WTC11 (cell line): ENCODE data around the gene GRM7. TPM values are rescaled to one million over a fixed set of nuclear protein-coding genes. Genes with fewer than 3 reads are reported as not detected.

Experiments used
- ATAC-seq: fragments of 200-7000 bp; cut with Tn5 transposase; 2 replicates; pipeline ENCODE4 v1.10.0; 2021; ENCODE audit warnings: mild to moderate bottlenecking, moderate library complexity
- CTCF ChIA-PET: fragments of 300-600 bp; sonication (Branson Sonifier 250); formaldehyde crosslinking; loops from one replicate; lab custom pipeline; 2021; ENCODE audit warnings: antibody characterized with exemption; lab: Charles Lee
- POLR2A ChIA-PET: fragments of 350-600 bp; sonication (Branson Sonifier 250); formaldehyde crosslinking; loops from one replicate; lab custom pipeline; 2021; ENCODE audit warnings: antibody characterized with exemption; lab: Charles Lee
- DNase-seq: peaks from one replicate; pipeline ENCODE4 v3.0.0; 2021; ENCODE audit warnings: low spot score
- H3K27ac Mint-ChIP-seq: 2 replicates; pipeline ENCODE4 v1.8.0; 2021; ENCODE audit warnings: mixed read lengths
- H3K27me3 Mint-ChIP-seq: 2 replicates; pipeline ENCODE4 v1.8.0; 2021; ENCODE audit warnings: low read depth, mild to moderate bottlenecking, moderate library complexity, mixed read lengths
- H3K36me3 Mint-ChIP-seq: 2 replicates; pipeline ENCODE4 v1.8.0; 2021; ENCODE audit warnings: mixed read lengths
- H3K4me1 Mint-ChIP-seq: 2 replicates; pipeline ENCODE4 v1.8.0; 2022; ENCODE audit warnings: mixed read lengths
- H3K4me3 Mint-ChIP-seq: 2 replicates; pipeline ENCODE4 v1.8.0; 2021; ENCODE audit warnings: mild to moderate bottlenecking, moderate library complexity, mixed read lengths
- H3K9me3 Mint-ChIP-seq: 2 replicates; pipeline ENCODE4 v1.8.0; 2021; ENCODE audit warnings: mixed read lengths
- AFF4 ChIP-seq: sonication (generic); formaldehyde crosslinking; IDR thresholded peaks from 2 replicates; pipeline ENCODE4 v1.8.1; 2023; ENCODE audit warnings: mild to moderate bottlenecking, missing genetic modification reagents, borderline replicate concordance
- ATF2 ChIP-seq: sonication (generic); formaldehyde crosslinking; IDR thresholded peaks from 2 replicates; pipeline ENCODE4 v1.8.1; 2022; ENCODE audit warnings: low read depth, missing genetic modification reagents, borderline replicate concordance
- E2F4 ChIP-seq: sonication (generic); formaldehyde crosslinking; IDR thresholded peaks from 2 replicates; pipeline ENCODE4 v1.8.1; 2022; ENCODE audit warnings: low read depth, mild to moderate bottlenecking, moderate library complexity, missing genetic modification reagents, borderline replicate concordance
- FOXJ3 ChIP-seq: sonication (generic); formaldehyde crosslinking; IDR thresholded peaks from 2 replicates; pipeline ENCODE4 v1.9.0; 2021; ENCODE audit warnings: missing genetic modification reagents, mild to moderate bottlenecking, borderline replicate concordance
- IRF2 ChIP-seq: sonication (generic); formaldehyde crosslinking; IDR thresholded peaks from 2 replicates; pipeline ENCODE4 v1.8.0; 2022; ENCODE audit warnings: low read depth, missing genetic modification reagents, borderline replicate concordance
- JAZF1 ChIP-seq: fragments of 250-450 bp; sonication (Bioruptor Pico); IDR thresholded peaks from 2 replicates; pipeline ENCODE4 v1.9.0; 2021; ENCODE audit warnings: moderate library complexity, mild to moderate bottlenecking, inconsistent platforms
- MLX ChIP-seq: sonication (generic); formaldehyde crosslinking; IDR thresholded peaks from 2 replicates; pipeline ENCODE4 v1.8.1; 2023; ENCODE audit warnings: mild to moderate bottlenecking, missing genetic modification reagents, moderate library complexity
- MXD4 ChIP-seq: fragments of 250-450 bp; sonication (Bioruptor Pico); IDR thresholded peaks from 2 replicates; pipeline ENCODE4 v1.8.0; 2021; ENCODE audit warnings: mild to moderate bottlenecking, moderate library complexity, borderline replicate concordance
- NFATC4 ChIP-seq: fragments of 250-450 bp; sonication (Bioruptor Pico); IDR thresholded peaks from 2 replicates; pipeline ENCODE4 v1.9.0; 2021; ENCODE audit warnings: mild to moderate bottlenecking
- NFE2L1 ChIP-seq: sonication (generic); formaldehyde crosslinking; IDR thresholded peaks from 2 replicates; pipeline ENCODE4 v1.8.1; 2023; ENCODE audit warnings: missing genetic modification reagents
- PRDM15 ChIP-seq: sonication (generic); formaldehyde crosslinking; IDR thresholded peaks from 2 replicates; pipeline ENCODE4 v1.8.0; 2022; ENCODE audit warnings: missing genetic modification reagents
- RORB ChIP-seq: fragments of 250-450 bp; sonication (Bioruptor Pico); IDR thresholded peaks from 2 replicates; pipeline ENCODE4 v1.9.0; 2021; ENCODE audit warnings: mild to moderate bottlenecking
- USF1 ChIP-seq: sonication (generic); formaldehyde crosslinking; IDR thresholded peaks from 2 replicates; pipeline ENCODE4 v1.8.0; 2022; ENCODE audit warnings: mild to moderate bottlenecking, missing genetic modification reagents
- ZBTB43 ChIP-seq: sonication (generic); formaldehyde crosslinking; IDR thresholded peaks from 2 replicates; pipeline ENCODE4 v1.8.1; 2023; ENCODE audit warnings: mild to moderate bottlenecking, missing genetic modification reagents
- ZNF121 ChIP-seq: sonication (generic); formaldehyde crosslinking; IDR thresholded peaks from 2 replicates; pipeline ENCODE4 v1.8.0; 2023; ENCODE audit warnings: missing genetic modification reagents
- ZNF423 ChIP-seq: fragments of 250-450 bp; sonication (Bioruptor Pico); IDR thresholded peaks from 2 replicates; pipeline ENCODE4 v2.1.2; 2022; ENCODE audit warnings: mild to moderate bottlenecking, moderate library complexity
- ZNF425 ChIP-seq: fragments of 250-450 bp; sonication (Bioruptor Pico); conservative IDR thresholded peaks from 2 replicates; pipeline ENCODE4 v1.9.0; 2021; ENCODE audit warnings: mild to moderate bottlenecking
- total RNA-seq: library from RNA; stranded (reverse); gene quantifications from 3 replicates; pipeline ENCODE4 v1.2.3, GENCODE V29; 2021

The GRM7 gene
- total RNA-seq, 1 experiment from 2014 or later: 0.42 TPM

GRCh38 chr3:7754653-7755441 is 893.9 kb downstream of the GRM7 start:
- ChIA-PET CTCF (no interaction called here), POLR2A (interaction anchor here (0.5 kb wide), 1 partner anchor 32 kb away, joined by 4 read pairs; no protein-coding TSS in a partner anchor)
- ATAC-seq (no peak), DNase-seq (no peak)
- H3K36me3 Mint-ChIP-seq: peaks cover 4% of the 10 kb centered on the region; the same call in 1 of the 2 replicates
- H3K9me3 Mint-ChIP-seq: peaks cover 13% of the 10 kb centered on the region
- peaks cover 33% of the 10 kb centered on the region for H3K4me1 Mint-ChIP-seq
- no peaks in the 10 kb centered on the region for H3K27me3 Mint-ChIP-seq
- H3K4me3 Mint-ChIP-seq: no peak overlapping the region
- TF ChIP-seq ZBTB43 (CRISPR knock-in tag): no peak
- no peak for TF ChIP-seq FOXJ3 (CRISPR knock-in tag)
- no peak for TF ChIP-seq NFE2L1 (CRISPR knock-in tag)
- no peak for TF ChIP-seq MLX (CRISPR knock-in tag)
- no peak for TF ChIP-seq IRF2 (CRISPR knock-in tag)
- no peak for TF ChIP-seq ATF2 (CRISPR knock-in tag)
- TF ChIP-seq JAZF1 (CRISPR knock-in tag): no peak
- no peak for TF ChIP-seq USF1
- TF ChIP-seq ZNF423: no peak
- no peak for TF ChIP-seq E2F4
- no peak for TF ChIP-seq MXD4 (CRISPR knock-in tag)
- no peak for TF ChIP-seq NFATC4 (CRISPR knock-in tag)
- TF ChIP-seq RORB: no peak
- no peak for TF ChIP-seq AFF4
- TF ChIP-seq ZNF121: no peak
- H3K27ac Mint-ChIP-seq: no peak overlapping the region

- Mint-ChIP-seq H3K9me3 (peaks cover 48% of the 10 kb centered on the region), H3K36me3 (peaks cover 36% of the 10 kb centered on the region), H3K27me3 (no peaks in the 10 kb centered on the region; the same call in 1 of the 2 replicates), H3K4me3 (no peak overlapping the region), H3K27ac (no peak overlapping the region), H3K4me1 (peaks cover 3% of the 10 kb centered on the region; the same call in 1 of the 2 replicates)
- DNase-seq (no peak), ATAC-seq (no peak)
- ChIA-PET POLR2A (no interaction called here), CTCF (no interaction called here)
- no peak for TF ChIP-seq ZNF425
- no peak for TF ChIP-seq PRDM15 (CRISPR knock-in tag)
- TF ChIP-seq ZNF121: no peak
Measured at GRCh38 chr3:7759630-7760029, 898.7 kb downstream of the GRM7 start.
